ENCODE measurements around the gene ANKMY1.

Gene ANKMY1

GRCh38 chr2:240594511-240595380 is 37.0 kb upstream of the ANKMY1 start:
- no peak for DNase-seq

- no peak for DNase-seq
These were observed 36.1 kb upstream of the ANKMY1 start for GRCh38 chr2:240593703-240594451.

- DNase-seq = no peak
These were observed 35.4 kb upstream of the ANKMY1 start for GRCh38 chr2:240593026-240593702.

GRCh38 chr2:240591784-240592183 is 34.0 kb upstream of the ANKMY1 start:
- DNase-seq = no peak

- no peak for DNase-seq
These were observed 33.4 kb upstream of the ANKMY1 start for GRCh38 chr2:240591226-240591625.

GRCh38 chr2:240590681-240591111 is 32.9 kb upstream of the ANKMY1 start:
- DNase-seq = no peak

- no peak for DNase-seq
These were observed 32.2 kb upstream of the ANKMY1 start for GRCh38 chr2:240589850-240590525.

- DNase-seq = no peak
These were observed 31.6 kb upstream of the ANKMY1 start for GRCh38 chr2:240589375-240589774.

GRCh38 chr2:240588669-240589068 is 30.9 kb upstream of the ANKMY1 start:
- DNase-seq = no peak

- no peak for DNase-seq
These were observed 30.3 kb upstream of the ANKMY1 start for GRCh38 chr2:240588006-240588655.

GRCh38 chr2:240586919-240587800 is 29.4 kb upstream of the ANKMY1 start:
- no peak for DNase-seq

- DNase-seq = peak; percentile 98
These were observed 28.6 kb upstream of the ANKMY1 start, which contains the start of gene CAPN10 for GRCh38 chr2:240586198-240586918. TSS of gene CAPN10 (plus strand) at chr2:240586734. CDS start at chr2:240586912, 178 bp downstream.

GRCh38 chr2:240585681-240586197 is 28.0 kb upstream of the ANKMY1 start:
- DNase-seq = no peak

- no peak for DNase-seq
These were observed 27.3 kb upstream of the ANKMY1 start for GRCh38 chr2:240585101-240585500.

GRCh38 chr2:240584486-240585031 is 26.8 kb upstream of the ANKMY1 start:
- peak; percentile 26 for DNase-seq

GRCh38 chr2:240583774-240584173 is 26.0 kb upstream of the ANKMY1 start:
- no peak for DNase-seq

- DNase-seq = peak; percentile 27
These were observed 25.0 kb upstream of the ANKMY1 start for GRCh38 chr2:240582781-240583180.

GRCh38 chr2:240581811-240582210 is 24.0 kb upstream of the ANKMY1 start:
- peak; percentile 19 for DNase-seq

- peak; percentile 93 for DNase-seq
These were observed 22.2 kb upstream of the ANKMY1 start for GRCh38 chr2:240579771-240580614.

Measured in NCI-H226 (cell line).